Neuron (in vitro differentiated cells): ENCODE measurements around the gene SCAMP3.
A peak's percentile ranks its signal among the peaks of the same experiment; 100 is the strongest.

Source experiments
- H2AFZ ChIP-seq: one replicate; pipeline ENCODE4 v1.6.1; 2013; ENCODE audit warnings: low read depth, mild to moderate bottlenecking, inconsistent platforms, low read length, moderate library complexity
- H3K27me3 ChIP-seq: one replicate; pipeline ENCODE4 v1.6.1; 2013; ENCODE audit warnings: low read length; ENCODE audit not compliant: insufficient read depth
- H3K36me3 ChIP-seq: one replicate; pipeline ENCODE4 v1.6.1; 2013; ENCODE audit warnings: low read length; ENCODE audit not compliant: insufficient read depth
- H3K4me1 ChIP-seq: one replicate; pipeline ENCODE4 v1.6.1; 2013; ENCODE audit warnings: low read length; ENCODE audit not compliant: insufficient read depth
- H3K4me3 ChIP-seq: 2 replicates; pipeline ENCODE4 v1.5.1; 2013; ENCODE audit warnings: mild to moderate bottlenecking, low read length, moderate library complexity
- H3K9me3 ChIP-seq: one replicate; pipeline ENCODE4 v1.6.1; 2013; ENCODE audit warnings: low read length

Gene SCAMP3

DNA sequence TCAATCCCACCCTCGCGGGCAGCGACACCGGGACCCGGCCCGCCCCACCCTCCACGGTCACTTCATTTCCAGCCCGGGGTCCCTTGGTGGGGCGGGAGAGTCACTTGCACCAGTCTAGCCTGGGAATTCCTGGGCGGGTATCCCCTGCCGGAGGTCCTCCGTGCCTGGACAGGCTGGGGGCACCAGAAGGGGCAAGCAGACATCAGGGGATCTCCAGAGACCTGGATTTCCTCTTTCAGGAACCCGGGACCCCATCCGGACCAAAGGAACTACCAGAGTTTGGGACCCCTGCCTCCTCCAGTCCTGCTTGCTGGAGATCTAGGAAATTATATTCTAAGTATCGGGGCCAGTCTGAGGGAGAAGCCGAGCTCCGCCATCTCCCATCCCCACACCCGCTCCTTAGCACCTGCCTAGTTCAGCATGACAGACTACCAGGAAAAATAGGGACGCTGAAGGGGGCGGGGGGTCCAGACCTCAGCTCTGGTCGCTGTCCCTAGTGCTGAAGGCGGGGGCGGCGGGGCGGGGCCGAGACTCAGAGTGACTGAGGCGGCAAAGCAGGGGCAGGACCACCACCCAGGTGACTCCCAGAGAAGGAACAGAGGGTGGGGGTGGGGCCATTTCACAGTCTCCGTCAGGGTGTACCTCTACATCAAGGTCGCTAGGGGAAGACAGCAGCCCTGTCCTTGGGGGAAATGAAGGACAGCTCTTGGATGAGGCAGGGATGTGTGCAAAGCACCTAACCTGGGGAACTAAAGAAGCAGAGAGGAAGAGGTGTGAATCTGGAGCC, 15.9 kb upstream of the SCAMP3 start:
- Histone ChIP-seq H3K27me3 (no peaks in the 10 kb centered on the region), H2AFZ (peak overlapping the region; percentile 78), H3K4me1 (peaks cover 22% of the 10 kb centered on the region), H3K4me3 (peak overlapping the region; percentile 77), H3K36me3 (peaks cover 10% of the 10 kb centered on the region), H3K9me3 (no peaks in the 10 kb centered on the region)

DNA sequence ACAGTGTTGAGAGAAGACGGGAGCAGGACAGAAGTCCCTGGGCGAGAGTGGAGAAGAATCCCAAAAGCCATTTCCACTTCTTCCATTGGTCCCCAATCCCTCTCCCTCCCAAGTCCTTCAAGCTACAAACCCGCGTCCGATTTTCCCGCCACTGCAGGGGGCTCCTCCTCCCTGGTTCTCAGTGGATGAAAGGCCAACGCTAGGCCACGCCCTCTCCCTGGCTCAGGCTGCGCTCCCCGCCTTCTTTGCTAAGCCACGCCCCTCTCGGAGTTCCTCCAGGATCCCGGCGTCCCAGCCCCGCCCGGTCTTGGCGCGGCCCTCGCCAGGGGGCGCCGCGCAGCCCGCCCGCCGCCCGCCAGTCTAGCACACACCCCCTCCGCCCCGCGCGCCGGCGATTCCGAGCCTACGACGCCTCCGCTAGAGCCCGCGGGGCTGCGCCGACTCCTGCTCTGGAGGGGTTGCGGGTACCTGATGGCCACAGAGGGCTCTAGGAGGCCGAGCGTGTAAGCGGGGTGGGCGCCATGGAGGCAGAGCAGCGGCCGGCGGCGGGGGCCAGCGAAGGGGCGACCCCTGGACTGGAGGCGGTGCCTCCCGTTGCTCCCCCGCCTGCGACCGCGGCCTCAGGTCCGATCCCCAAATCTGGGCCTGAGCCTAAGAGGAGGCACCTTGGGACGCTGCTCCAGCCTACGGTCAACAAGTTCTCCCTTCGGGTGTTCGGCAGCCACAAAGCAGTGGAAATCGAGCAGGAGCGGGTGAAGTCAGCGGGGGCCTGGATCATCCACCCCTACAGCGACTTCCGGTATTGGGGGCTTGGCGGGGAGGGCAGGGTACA, 15.1 kb upstream of the SCAMP3 start, which contains the start of gene HCN3:
Gene HCN3 (plus strand): TSS at position 394 of the 832 bp plus-strand sequence. CDS start 128 bp downstream, at position 522.
- H3K4me3 ChIP-seq, result peak within 1 kb of the TSS; percentile 77
- H3K9me3 ChIP-seq, result no peaks in the 10 kb centered on the region
- H2AFZ ChIP-seq, result peak within 1 kb of the TSS; percentile 78
- H3K4me1 ChIP-seq, result peaks cover 25% of the 10 kb centered on the region
- peaks cover 5% of the 10 kb centered on the region for H3K36me3 ChIP-seq
- no peaks in the 10 kb centered on the region for H3K27me3 ChIP-seq

DNA sequence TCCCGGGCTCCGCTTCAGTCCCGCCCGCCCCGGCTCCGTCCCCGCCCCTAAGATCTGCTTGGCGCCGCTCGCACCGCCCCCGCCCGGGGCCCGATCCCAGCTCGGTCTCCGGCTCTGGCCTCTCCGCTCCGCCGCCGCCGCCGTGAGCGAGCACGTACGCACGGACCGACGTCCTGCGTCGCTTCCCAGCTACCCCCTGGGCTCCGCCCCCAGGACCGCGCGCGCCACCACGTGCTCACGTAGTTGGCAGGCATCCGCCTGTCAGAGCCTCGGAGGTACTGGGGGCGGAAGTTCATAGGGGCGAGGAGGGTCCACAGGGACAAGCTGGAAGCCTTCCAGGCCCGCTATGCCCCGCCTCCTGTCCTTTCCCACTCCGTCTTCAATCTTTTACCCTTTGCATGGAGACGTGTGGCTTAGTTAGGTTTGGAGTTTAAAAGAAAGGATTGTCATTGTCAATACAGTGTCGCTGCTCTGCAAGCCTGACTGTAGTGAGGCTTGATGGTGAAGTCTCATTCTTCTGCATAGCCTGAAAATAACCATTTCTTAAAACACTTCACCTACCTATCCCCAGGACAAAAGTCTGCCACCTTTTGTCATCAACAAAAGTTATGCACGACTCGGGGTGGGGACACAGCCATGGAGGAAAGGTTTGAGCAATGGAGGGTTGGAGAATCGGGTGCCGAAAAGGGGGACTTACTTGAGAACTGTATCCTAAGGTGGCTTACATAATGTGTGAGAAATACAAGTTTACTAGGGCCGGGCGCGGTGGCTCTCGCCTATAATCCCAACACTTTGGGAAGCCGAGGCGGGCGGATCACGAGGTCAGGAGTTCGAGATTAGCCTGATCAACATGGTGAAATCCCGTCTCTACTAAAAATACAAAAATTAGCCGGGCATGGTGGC, 11.4 kb upstream of the SCAMP3 start, which contains the start of gene CLK2:
Gene CLK2 (minus strand): TSS at position 162 of the 903 bp plus-strand sequence. CDS start 2,527 bp downstream, outside the sequence.
- Histone ChIP-seq H3K4me3 (peak within 1 kb of the TSS; percentile 91), H3K36me3 (peaks cover 27% of the 10 kb centered on the region), H3K4me1 (peaks cover 16% of the 10 kb centered on the region), H2AFZ (peak within 1 kb of the TSS; percentile 81), H3K27me3 (no peaks in the 10 kb centered on the region), H3K9me3 (no peaks in the 10 kb centered on the region)

DNA sequence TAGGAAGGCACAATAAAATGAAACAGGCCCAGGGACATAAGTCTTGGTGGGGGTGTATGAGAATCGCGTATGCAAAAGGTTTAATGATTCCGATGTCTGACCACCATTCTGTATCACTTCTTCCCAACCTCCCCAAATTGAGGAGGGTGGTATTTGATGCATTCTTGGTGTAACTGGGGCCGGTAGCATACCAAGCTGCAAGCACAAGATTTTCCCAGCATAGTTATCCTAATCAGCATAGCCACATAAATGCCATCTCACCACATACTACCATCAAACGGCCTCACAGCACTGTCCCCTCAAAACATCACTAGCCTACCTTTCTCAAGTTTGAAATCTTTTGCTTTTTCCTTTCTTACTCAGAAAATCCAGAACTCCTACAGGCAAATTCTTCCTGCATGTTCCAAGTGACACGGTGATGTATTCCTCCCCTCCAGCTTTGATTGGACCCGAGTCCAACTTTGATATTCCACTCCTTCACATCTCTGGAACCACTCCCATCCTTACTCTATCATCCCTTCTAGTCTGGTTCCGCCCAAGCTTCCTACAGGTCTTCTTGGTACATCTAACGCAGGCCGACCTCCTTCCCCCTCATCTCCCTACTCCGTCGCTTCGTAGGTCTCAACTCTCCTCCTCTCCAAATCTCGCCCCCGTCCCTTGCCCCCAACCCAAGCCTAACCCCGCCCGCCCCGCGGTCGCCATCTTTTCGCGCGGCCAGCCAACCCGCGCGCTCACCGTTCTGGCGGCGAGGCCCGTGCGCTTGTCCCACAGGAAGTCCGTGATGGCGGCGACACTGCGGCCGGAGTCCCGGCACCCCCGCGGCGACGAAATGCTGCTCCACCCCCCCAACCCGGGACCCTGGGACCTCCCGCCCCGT, 10.5 kb upstream of the SCAMP3 start:
- H3K4me3 ChIP-seq, result peak overlapping the region; percentile 91
- peaks cover 36% of the 10 kb centered on the region for H3K36me3 ChIP-seq
- no peaks in the 10 kb centered on the region for H3K9me3 ChIP-seq
- H3K4me1 ChIP-seq, result peaks cover 13% of the 10 kb centered on the region
- no peaks in the 10 kb centered on the region for H3K27me3 ChIP-seq
- H2AFZ ChIP-seq, result no peak overlapping the region

DNA sequence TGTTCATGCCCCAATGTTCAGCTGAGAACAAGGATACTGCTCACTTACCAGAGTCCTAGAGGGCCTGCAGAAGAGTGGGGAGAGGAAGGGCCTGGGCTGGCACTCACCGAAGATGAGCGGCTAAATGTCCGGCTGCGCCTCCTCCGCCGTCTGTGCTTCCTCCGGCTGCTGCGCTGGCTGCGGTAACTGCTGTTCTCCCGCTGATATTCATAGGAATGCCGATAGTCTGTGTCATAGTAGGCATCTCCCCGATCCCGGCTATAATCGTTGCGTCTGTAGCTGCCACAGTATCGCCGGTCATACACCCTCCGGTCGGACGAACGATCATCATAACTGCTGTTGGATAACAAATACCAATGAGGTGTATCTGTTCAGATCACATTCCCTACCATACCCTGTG, 7.2 kb upstream of the SCAMP3 start:
- Histone ChIP-seq H3K27me3 (no peaks in the 10 kb centered on the region), H3K9me3 (no peaks in the 10 kb centered on the region), H3K4me1 (peaks cover 10% of the 10 kb centered on the region), H3K36me3 (peaks cover 63% of the 10 kb centered on the region), H2AFZ (no peak overlapping the region), H3K4me3 (no peak overlapping the region)

DNA sequence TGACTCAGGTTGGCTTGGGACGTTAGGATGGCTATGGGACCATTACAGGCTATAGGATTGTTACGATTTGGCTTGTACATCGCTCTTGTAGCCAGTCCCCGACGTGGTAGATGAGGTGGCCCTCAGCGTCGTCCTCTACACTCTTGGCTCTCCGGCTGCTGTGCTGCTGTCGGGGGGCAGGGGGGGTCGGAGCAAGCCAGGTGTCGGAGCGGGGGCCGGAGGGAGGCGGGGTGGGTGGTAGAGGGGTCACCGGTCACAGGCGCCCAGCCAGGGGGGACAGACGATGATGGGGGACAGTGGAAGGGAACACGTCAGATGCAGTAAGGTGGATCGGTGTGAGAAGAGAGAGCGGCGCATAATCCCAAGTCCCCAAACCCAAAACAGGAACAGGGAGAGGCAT, 6.5 kb upstream of the SCAMP3 start:
- H3K4me1 ChIP-seq, result peaks cover 7% of the 10 kb centered on the region
- H3K9me3 ChIP-seq, result no peaks in the 10 kb centered on the region
- no peaks in the 10 kb centered on the region for H3K27me3 ChIP-seq
- H3K4me3 ChIP-seq, result no peak overlapping the region
- no peak overlapping the region for H2AFZ ChIP-seq
- peaks cover 71% of the 10 kb centered on the region for H3K36me3 ChIP-seq

DNA sequence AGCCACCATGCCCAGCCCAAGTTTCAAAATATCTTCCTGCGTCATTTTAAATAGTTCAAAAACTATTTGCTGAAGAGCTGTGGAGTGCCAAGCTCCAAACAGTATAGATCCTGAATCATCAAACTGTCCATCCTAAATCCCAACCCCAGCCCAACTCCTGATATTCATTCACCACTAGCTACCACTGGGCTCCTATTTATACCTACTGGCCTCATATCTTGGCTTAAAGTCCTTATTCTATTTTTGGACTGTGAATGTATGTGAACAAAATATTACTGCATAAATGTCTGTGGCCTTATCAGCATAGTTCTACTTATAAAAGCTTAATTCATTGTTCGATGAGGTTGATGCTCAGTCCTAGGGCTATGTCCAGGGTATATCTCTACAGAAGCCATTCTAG, 5.2 kb upstream of the SCAMP3 start:
- peaks cover 80% of the 10 kb centered on the region for H3K36me3 ChIP-seq
- no peaks in the 10 kb centered on the region for H3K27me3 ChIP-seq

DNA sequence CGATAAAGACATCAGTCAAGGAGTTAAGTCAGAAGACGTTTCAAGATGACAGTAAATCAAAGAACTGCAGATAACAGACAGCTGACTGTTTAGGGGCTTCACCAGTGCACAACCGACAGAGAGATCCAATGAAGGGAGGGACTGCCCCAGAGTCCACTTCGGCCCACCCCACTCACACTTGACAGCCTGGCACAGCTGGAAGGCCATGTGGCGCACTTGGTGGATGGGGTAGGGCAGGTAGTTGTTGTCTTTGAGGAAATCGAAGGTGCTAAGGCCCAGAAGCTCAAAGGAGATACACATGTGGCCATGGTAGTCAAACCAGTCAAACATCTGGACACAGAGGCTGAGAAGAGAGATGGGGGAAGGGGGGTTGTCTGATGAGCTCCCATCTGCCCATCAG, 4.4 kb upstream of the SCAMP3 start:
- H2AFZ ChIP-seq, result no peak overlapping the region
- H3K27me3 ChIP-seq, result no peaks in the 10 kb centered on the region
- H3K36me3 ChIP-seq, result peaks cover 77% of the 10 kb centered on the region
- H3K4me3 ChIP-seq, result no peak overlapping the region
- H3K9me3 ChIP-seq, result no peaks in the 10 kb centered on the region
- peaks cover 1% of the 10 kb centered on the region for H3K4me1 ChIP-seq

More for the DNA sequence above, 5.2 kb upstream of the SCAMP3 start:
- no peaks in the 10 kb centered on the region for H3K9me3 ChIP-seq
- no peak overlapping the region for H2AFZ ChIP-seq
- peaks cover 3% of the 10 kb centered on the region for H3K4me1 ChIP-seq
- H3K4me3 ChIP-seq, result no peak overlapping the region

DNA sequence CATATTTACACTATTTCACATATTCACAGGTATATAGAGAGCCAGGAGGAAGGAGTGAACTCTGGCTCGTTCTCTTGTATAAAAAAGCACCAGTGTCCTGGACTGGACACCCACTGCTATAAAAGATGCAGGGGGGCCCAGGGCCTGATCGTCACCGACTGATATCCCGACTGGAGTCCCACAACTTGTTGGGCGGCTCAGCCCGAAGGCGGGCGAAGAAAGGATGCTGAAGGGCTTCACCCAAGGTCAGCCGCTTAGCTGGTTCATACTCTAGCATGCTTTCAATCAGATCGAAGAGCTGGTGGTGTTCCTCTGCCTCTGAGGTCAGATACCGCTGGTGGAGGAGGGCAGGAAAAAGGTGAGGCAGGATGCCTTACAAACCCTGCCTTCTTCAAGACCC, 907 bp upstream of the SCAMP3 start:
- Histone ChIP-seq H2AFZ (no peak overlapping the region), H3K9me3 (no peaks in the 10 kb centered on the region), H3K4me3 (no peak overlapping the region), H3K4me1 (peaks cover 9% of the 10 kb centered on the region), H3K36me3 (peaks cover 60% of the 10 kb centered on the region), H3K27me3 (no peaks in the 10 kb centered on the region)

DNA sequence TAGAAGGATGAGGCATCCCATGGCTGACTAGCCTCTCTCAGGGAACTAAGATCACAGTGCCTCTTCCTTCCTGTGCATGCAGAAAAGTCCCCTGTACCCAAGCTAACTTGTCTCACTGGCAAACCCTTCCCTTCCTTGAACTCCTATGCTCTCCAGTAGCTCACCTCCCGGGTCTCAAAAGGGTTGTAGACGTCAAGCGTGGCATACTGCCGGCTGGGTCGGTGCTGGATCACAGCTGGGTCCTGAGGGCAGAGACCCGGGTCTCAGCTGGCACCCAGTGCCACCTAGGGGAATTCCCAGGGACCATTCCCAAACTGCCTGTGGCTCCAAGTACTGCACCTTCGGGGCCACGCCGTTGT, 688 bp downstream of the SCAMP3 start:
- peak overlapping the region; percentile 73 for H3K4me3 ChIP-seq
- no peaks in the 10 kb centered on the region for H3K27me3 ChIP-seq
- peaks cover 53% of the 10 kb centered on the region for H3K36me3 ChIP-seq
- no peak overlapping the region for H2AFZ ChIP-seq
- peaks cover 9% of the 10 kb centered on the region for H3K4me1 ChIP-seq
- H3K9me3 ChIP-seq, result no peaks in the 10 kb centered on the region

DNA sequence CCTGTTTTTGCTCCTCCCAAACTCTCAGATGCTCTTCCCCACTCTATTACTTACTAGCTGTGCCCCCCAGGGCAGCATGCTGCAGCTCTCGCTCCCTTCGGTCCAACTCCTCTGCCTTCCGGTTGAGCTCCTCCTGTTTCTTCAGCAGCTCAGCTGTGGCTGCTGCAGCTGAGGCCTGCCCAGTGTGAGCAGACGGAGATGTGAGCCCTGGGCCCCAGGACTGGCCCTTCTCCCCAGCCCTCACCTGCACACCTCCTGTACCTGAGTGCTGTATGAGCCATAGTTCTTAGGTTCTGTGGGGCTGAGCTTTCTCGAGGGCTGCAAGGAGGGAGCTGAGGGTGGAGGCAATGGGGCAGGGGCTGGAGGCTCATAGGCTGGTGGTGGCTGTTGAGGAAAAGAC, 1.9 kb downstream of the SCAMP3 start:
- Histone ChIP-seq H3K4me3 (no peak overlapping the region), H3K4me1 (peaks cover 9% of the 10 kb centered on the region), H2AFZ (no peak overlapping the region), H3K36me3 (peaks cover 44% of the 10 kb centered on the region), H3K9me3 (no peaks in the 10 kb centered on the region), H3K27me3 (no peaks in the 10 kb centered on the region)
